IPS-20b (cell line): ENCODE results near the gene NRK.
"Not testable (repeated sequence)": the region's sequence is repeated elsewhere in the genome, so short reads cannot be mapped to it uniquely, and the experiment has no call there.

Source experiments
- H3K27ac ChIP-seq: one replicate; pipeline ENCODE4 v1.5.1; 2013; ENCODE audit warnings: low read length
- H3K27me3 ChIP-seq: 2 replicates; pipeline ENCODE4 v1.6.1; 2013; ENCODE audit warnings: mild to moderate bottlenecking, low read length, inconsistent platforms; ENCODE audit not compliant: insufficient read depth
- H3K36me3 ChIP-seq: 2 replicates; pipeline ENCODE4 v1.6.1; 2013; ENCODE audit warnings: low read depth, mild to moderate bottlenecking, inconsistent platforms, low read length, moderate library complexity; ENCODE audit not compliant: insufficient read depth
- H3K4me1 ChIP-seq: 2 replicates; pipeline ENCODE4 v1.6.1; 2013; ENCODE audit warnings: mild to moderate bottlenecking, control low read depth, inconsistent platforms, low read length, moderate library complexity; ENCODE audit not compliant: insufficient read depth
- H3K4me3 ChIP-seq: 2 replicates; pipeline ENCODE4 v1.5.1; 2013; ENCODE audit warnings: mild to moderate bottlenecking, low read length, inconsistent platforms
- H3K9ac ChIP-seq: 2 replicates; pipeline ENCODE4 v1.6.1; 2013; ENCODE audit warnings: low read depth, mild to moderate bottlenecking, inconsistent platforms, low read length, moderate library complexity
- H3K9me3 ChIP-seq: 2 replicates; pipeline ENCODE4 v1.6.1; 2013; ENCODE audit warnings: mild to moderate bottlenecking, low read depth, low read length, inconsistent platforms; ENCODE audit not compliant: insufficient read depth

Gene NRK

GRCh38 chrX:105882581-105883275 is 60.4 kb downstream of the NRK start:
- Histone ChIP-seq H3K4me1 (no peaks in the 10 kb centered on the region), H3K4me3 (no peak overlapping the region), H3K27ac (no peak overlapping the region), H3K9ac (no peak overlapping the region), H3K27me3 (no peaks in the 10 kb centered on the region), H3K36me3 (no peaks in the 10 kb centered on the region), H3K9me3 (no peaks in the 10 kb centered on the region)

DNA sequence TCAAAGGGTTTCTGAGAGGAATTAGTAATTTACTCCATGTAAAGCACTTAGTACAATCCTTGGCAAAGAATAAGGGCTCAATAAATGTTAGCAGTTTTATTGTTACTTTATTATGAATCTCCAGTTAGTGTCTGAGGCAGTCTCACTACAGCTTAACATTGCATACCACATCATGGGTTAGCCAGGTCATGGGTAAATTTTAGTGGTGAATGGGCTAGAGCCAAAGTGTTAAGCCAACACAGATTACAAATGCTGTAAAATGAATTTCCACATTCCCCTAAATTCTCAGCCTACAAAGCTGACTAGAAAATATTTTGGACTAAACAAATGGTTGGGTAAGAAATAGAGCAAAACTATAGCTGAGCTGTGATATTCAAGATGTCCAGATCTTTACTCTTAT is 72.4 kb downstream of the NRK start:
- Histone ChIP-seq H3K9ac (no peak overlapping the region), H3K36me3 (no peaks in the 10 kb centered on the region), H3K27ac (no peak overlapping the region), H3K4me3 (no peak overlapping the region), H3K9me3 (no peaks in the 10 kb centered on the region), H3K27me3 (no peaks in the 10 kb centered on the region), H3K4me1 (no peaks in the 10 kb centered on the region)

GRCh38 chrX:105909576-105909975 is 87.2 kb downstream of the NRK start:
- H3K4me1 ChIP-seq = no peaks in the 10 kb centered on the region
- H3K36me3 ChIP-seq = no peaks in the 10 kb centered on the region
- no peak overlapping the region for H3K4me3 ChIP-seq
- no peaks in the 10 kb centered on the region for H3K9me3 ChIP-seq
- no peak overlapping the region for H3K9ac ChIP-seq
- no peak overlapping the region for H3K27ac ChIP-seq
- no peaks in the 10 kb centered on the region for H3K27me3 ChIP-seq

DNA sequence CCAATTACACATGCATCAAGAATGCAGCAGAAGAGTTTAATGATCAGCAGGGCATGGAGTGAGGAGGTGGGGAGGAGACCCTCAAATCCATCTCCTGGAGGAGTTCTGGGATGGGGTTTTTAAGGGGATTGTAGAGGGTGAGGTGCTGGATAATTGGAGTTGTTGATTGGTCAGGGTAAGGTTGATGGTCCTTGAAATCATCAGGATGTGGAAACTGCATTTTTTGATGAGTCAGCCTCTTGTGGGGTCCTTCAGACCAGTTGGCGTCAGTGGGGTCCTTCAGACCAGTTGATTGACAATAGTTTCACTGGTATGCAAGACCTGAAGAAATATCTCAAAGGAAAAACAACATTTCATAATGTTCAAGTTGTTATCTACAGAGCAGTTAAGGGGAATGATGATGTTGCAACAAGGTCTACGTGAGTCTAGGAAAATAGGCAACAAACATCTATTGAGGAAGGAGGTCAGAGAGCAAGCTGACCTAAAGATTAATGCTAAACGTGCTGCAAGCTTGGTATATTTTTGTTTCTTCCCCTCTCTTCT is 88.3 kb downstream of the NRK start:
- H3K27me3 ChIP-seq = no peaks in the 10 kb centered on the region
- H3K4me1 ChIP-seq = no peaks in the 10 kb centered on the region
- no peak overlapping the region for H3K27ac ChIP-seq
- H3K9ac ChIP-seq = no peak overlapping the region
- H3K36me3 ChIP-seq = no peaks in the 10 kb centered on the region
- no peaks in the 10 kb centered on the region for H3K9me3 ChIP-seq
- H3K4me3 ChIP-seq = no peak overlapping the region

GRCh38 chrX:105945266-105945665 is 122.9 kb downstream of the NRK start:
- no peaks in the 10 kb centered on the region for H3K36me3 ChIP-seq
- H3K9ac ChIP-seq = no peak overlapping the region
- H3K4me3 ChIP-seq = no peak overlapping the region
- no peak overlapping the region for H3K27ac ChIP-seq
- H3K27me3 ChIP-seq = no peaks in the 10 kb centered on the region
- H3K4me1 ChIP-seq = no peaks in the 10 kb centered on the region
- no peaks in the 10 kb centered on the region for H3K9me3 ChIP-seq

GRCh38 chrX:105969487-105969886 is 147.1 kb downstream of the NRK start:
- Histone ChIP-seq H3K9me3 (no peaks in the 10 kb centered on the region), H3K4me1 (no peaks in the 10 kb centered on the region), H3K9ac (no peak overlapping the region), H3K27ac (no peak overlapping the region), H3K36me3 (no peaks in the 10 kb centered on the region), H3K27me3 (no peaks in the 10 kb centered on the region), H3K4me3 (no peak overlapping the region)

DNA sequence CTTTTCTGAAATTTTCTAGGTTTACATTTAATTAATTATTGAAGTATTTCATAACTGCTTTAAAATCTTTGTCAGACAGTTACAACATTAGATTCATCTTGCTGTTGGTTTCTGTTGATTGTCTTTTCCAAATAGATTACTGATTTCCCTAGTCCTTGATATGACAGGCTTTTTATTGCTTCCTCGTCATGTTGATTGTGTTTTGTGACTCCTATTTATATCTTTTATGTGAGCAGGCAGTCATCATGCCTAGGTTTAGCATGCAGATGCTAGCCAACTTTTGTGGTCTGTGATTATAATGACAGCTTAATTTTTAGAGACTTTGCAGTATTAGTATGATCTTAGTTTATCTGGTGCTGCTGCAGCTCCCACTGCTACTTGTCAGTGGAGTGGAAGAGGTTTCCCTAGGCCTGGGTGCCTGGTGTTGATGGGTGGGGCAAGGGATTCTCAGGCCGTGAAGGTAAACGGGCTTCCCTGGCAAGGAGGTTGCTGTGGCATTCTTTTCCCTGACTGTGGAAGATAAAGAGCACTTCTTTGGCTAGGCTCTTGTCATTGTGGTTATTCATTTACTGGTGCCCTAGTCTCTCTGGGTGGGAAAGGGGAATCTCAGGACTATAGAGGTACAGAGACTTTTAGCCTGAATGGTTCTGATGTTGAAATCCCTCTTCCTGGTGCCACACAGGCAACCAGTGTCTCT is 150.5 kb downstream of the NRK start:
- Histone ChIP-seq H3K27me3 (no peaks in the 10 kb centered on the region), H3K9ac (no peak overlapping the region), H3K36me3 (no peaks in the 10 kb centered on the region), H3K9me3 (no peaks in the 10 kb centered on the region), H3K27ac (no peak overlapping the region), H3K4me1 (no peaks in the 10 kb centered on the region), H3K4me3 (no peak overlapping the region)

- no peaks in the 10 kb centered on the region for H3K27me3 ChIP-seq
- no peaks in the 10 kb centered on the region for H3K36me3 ChIP-seq
- no peak overlapping the region for H3K9ac ChIP-seq
- no peaks in the 10 kb centered on the region for H3K4me1 ChIP-seq
- H3K27ac ChIP-seq = no peak overlapping the region
- no peaks in the 10 kb centered on the region for H3K9me3 ChIP-seq
- no peak overlapping the region for H3K4me3 ChIP-seq
Observed at GRCh38 chrX:105973387-105973739, 151.0 kb downstream of the NRK start.

DNA sequence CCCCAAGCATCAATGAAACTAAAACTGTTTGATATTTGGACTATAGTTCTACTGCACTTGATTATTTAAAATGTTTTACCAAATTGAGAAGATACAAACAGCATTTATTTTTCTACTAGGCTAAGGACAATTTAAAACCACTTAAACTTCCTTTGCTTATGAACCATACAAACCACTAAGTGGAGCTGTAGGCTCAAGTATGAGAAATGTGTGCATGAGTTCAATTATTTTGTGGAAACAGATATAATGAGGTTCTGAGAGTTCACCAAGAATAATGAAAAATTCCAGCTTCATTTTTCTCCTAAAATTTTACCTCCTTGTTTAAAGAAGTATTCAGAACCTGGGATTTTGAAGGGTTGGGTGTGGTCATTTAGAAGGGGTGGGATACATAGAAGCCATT is 153.0 kb downstream of the NRK start:
- no peak overlapping the region for H3K4me3 ChIP-seq
- no peaks in the 10 kb centered on the region for H3K36me3 ChIP-seq
- no peaks in the 10 kb centered on the region for H3K4me1 ChIP-seq
- no peak overlapping the region for H3K27ac ChIP-seq
- no peaks in the 10 kb centered on the region for H3K9me3 ChIP-seq
- no peak overlapping the region for H3K9ac ChIP-seq
- no peaks in the 10 kb centered on the region for H3K27me3 ChIP-seq

DNA sequence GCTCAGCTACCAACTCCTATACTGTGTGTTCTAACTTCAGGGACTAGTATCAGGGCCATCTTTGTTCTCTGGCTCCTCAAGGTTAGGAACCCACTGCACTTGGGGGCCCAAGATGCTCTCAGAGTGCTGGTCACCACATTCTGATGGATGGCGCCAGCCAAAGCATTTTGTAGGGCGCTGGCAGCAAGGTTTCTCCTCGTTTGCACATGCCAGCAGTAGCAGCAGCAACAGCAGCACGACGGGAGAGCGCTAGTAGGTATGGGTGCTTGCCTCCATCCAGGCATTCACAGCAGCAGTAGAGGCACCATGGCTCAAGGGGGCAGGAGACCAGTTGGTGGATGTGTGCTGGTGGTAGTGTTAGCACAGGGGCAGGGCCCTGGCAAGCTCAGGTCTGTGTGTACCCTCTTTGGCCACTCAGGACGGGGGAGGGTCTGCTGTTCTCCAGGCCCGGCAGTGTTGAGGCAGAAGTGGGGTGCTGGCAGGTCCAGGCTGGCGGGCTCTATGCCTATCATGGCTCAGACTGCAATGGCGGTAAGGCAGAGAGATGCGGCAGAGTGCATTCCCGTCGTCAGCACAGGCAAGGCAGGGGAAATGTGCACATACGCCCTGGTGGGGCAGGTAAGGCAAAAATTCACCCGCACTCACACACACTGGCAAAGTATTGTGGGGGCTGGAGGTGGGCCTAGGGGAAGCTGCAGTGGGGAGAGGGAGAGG is 159.6 kb downstream of the NRK start:
- no peaks in the 10 kb centered on the region for H3K9me3 ChIP-seq
- no peaks in the 10 kb centered on the region for H3K27me3 ChIP-seq
- H3K4me3 ChIP-seq = no peak overlapping the region
- no peak overlapping the region for H3K27ac ChIP-seq
- H3K36me3 ChIP-seq = no peaks in the 10 kb centered on the region
- H3K9ac ChIP-seq = no peak overlapping the region
- H3K4me1 ChIP-seq = no peaks in the 10 kb centered on the region

DNA sequence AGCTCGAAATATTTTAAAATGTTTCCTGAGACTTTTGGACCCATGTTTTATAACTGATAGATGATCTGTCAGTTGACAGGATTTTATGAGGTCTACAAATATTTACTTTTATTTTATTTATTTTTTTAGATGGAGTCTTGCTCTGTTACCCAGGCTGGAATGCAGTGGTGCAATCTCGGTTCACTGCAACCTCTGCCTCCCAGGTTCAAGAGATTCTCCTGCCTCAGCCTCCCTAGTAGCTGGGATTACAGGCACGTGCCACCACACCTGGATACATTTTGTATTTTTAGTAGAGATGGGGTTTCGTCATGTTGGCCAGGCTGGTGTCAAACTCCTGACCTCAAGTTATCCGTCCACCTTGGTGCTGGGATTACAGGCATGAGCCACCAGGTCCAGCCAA is 166.1 kb downstream of the NRK start:
- not testable (repeated sequence) for H3K27me3 ChIP-seq, H3K4me3 ChIP-seq, H3K9me3 ChIP-seq, H3K4me1 ChIP-seq, H3K9ac ChIP-seq, H3K36me3 ChIP-seq, H3K27ac ChIP-seq

GRCh38 chrX:105999294-105999693 is 177.0 kb downstream of the NRK start:
- no peak overlapping the region for H3K9ac ChIP-seq
- no peaks in the 10 kb centered on the region for H3K36me3 ChIP-seq
- no peak overlapping the region for H3K27ac ChIP-seq
- H3K9me3 ChIP-seq = no peaks in the 10 kb centered on the region
- no peaks in the 10 kb centered on the region for H3K27me3 ChIP-seq
- no peak overlapping the region for H3K4me3 ChIP-seq
- H3K4me1 ChIP-seq = no peaks in the 10 kb centered on the region
